ENCODE results near the gene LEFTY1.

DNA sequence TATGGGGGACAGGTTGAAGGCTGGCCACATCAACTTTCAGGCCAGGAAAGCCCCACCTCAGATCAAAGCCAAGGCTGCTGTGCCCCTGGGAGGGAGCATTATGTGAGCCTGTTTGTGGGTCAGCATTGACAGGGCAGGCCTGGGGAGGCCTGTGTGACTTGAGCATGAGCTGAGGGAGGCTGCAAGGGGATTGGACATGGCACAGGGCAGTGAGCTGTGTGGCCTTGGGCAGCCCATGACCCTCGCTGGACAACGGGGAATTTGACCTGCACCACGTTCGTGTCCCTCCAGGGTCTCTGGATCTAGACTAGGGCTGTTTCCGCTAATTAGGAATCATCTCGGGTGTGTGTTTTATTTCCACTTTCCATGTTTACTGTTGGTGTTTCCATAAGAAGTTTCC lies 17.5 kb upstream of the LEFTY1 start:
- TF ChIP-seq, protein P1, sequence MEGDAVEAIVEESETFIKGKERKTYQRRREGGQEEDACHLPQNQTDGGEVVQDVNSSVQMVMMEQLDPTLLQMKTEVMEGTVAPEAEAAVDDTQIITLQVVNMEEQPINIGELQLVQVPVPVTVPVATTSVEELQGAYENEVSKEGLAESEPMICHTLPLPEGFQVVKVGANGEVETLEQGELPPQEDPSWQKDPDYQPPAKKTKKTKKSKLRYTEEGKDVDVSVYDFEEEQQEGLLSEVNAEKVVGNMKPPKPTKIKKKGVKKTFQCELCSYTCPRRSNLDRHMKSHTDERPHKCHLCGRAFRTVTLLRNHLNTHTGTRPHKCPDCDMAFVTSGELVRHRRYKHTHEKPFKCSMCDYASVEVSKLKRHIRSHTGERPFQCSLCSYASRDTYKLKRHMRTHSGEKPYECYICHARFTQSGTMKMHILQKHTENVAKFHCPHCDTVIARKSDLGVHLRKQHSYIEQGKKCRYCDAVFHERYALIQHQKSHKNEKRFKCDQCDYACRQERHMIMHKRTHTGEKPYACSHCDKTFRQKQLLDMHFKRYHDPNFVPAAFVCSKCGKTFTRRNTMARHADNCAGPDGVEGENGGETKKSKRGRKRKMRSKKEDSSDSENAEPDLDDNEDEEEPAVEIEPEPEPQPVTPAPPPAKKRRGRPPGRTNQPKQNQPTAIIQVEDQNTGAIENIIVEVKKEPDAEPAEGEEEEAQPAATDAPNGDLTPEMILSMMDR (IDR thresholded peaks at IDR 0.05), result no peak
- TF ChIP-seq POLR2A (IDR thresholded peaks at IDR 0.05), result no peak
